ENCODE results near the gene PTPRE.

- TF ChIP-seq CTCF (optimal IDR thresholded peaks at IDR 0.05 in 1 of 3, IDR thresholded peaks at IDR 0.05 in 1 of 3, conservative IDR thresholded peaks at IDR 0.05 in 1 of 3; ENCODE audit: extremely low read depth in 1 of 3, insufficient read depth in 2 of 3, low read length in 3 of 3), result no peak
- no peak for TF ChIP-seq EZH2 (IDR thresholded peaks at IDR 0.05; ENCODE audit: low read length)
Measured at GRCh38 chr10:128008521-128009250, 101.8 kb downstream of the PTPRE start.

Data from keratinocyte (primary cell).